Esophagus squamous epithelium (tissue), 4 donors: ENCODE measurements around the gene GNL2.

Source experiments
- POLR2A ChIP-seq, 4 donors: fragments of 450-650 bp; IDR thresholded peaks; one replicate each; pipeline ENCODE4 v1.6.1; 2017; ENCODE audit warnings: antibody characterized with exemption in 4 of 4, mild to moderate bottlenecking in 4 of 4, moderate library complexity in 3 of 4
- TF ChIP-seq, protein P1 (sequence below), 6 experiments: fragments of 450-650 bp in 4 of 6; fragments of 200-600 bp in 2 of 6; sonication (generic) in 2 of 6; IDR thresholded peaks; one replicate each; pipeline ENCODE4 v1.5.1; 2016 to 2019; ENCODE audit warnings: antibody characterized with exemption in 6 of 6, mild to moderate bottlenecking in 4 of 6, moderate library complexity in 4 of 6

DNA sequence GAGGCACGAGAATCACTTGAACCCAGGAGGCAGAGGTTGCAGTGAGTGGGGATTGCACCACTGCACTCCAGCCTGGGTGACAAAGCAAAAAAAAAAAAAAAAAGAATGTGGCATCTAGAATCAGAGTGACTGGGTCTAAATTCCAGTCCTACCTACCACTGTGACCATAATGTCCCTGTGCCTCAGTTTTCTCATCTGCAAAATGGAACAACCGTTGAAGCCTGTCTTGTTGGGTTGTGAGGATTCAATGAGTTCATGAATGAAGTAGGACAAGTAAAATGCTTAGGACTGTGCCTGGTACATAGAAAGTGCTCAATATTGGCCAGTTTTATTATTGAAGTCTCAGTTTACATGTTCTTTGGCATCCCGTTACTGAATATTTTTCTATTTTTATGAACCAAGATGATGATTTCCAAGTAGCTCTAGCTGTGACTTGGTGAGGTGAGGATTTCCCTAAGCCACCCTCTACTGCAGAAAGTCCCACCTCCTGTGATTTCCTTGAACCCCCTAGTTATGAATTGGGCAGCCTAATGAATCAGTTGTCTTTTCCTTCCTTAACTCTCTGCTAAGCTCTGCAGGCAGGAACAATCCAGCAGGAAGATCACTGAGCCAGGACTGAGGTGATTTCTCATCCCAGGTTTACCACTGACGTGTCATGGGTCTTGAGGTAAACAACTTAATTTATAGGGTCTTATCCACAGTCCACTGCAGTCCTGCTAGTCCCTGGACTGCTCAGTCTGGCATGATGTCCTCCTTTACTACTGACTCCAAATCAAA is 62.2 kb downstream of the GNL2 start:
- TF ChIP-seq, protein P1, sequence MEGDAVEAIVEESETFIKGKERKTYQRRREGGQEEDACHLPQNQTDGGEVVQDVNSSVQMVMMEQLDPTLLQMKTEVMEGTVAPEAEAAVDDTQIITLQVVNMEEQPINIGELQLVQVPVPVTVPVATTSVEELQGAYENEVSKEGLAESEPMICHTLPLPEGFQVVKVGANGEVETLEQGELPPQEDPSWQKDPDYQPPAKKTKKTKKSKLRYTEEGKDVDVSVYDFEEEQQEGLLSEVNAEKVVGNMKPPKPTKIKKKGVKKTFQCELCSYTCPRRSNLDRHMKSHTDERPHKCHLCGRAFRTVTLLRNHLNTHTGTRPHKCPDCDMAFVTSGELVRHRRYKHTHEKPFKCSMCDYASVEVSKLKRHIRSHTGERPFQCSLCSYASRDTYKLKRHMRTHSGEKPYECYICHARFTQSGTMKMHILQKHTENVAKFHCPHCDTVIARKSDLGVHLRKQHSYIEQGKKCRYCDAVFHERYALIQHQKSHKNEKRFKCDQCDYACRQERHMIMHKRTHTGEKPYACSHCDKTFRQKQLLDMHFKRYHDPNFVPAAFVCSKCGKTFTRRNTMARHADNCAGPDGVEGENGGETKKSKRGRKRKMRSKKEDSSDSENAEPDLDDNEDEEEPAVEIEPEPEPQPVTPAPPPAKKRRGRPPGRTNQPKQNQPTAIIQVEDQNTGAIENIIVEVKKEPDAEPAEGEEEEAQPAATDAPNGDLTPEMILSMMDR (IDR thresholded peaks at IDR 0.05) = no peak
- TF ChIP-seq POLR2A (IDR thresholded peaks at IDR 0.05) = no peak
